HEK293T (cell line): ENCODE measurements around the gene INHBA.

Source experiments
- CTCF ChIA-PET: fragments of 350-600 bp; formaldehyde crosslinking; extraction: SDS; loops from one replicate; lab custom pipeline; 2021; ENCODE audit warnings: antibody characterized with exemption, inconsistent platforms; lab: Yijun Ruan, JAX
- POLR2A ChIA-PET: fragments of 350-600 bp; formaldehyde crosslinking; extraction: SDS; loops from one replicate; lab custom pipeline; 2020; ENCODE audit warnings: antibody characterized with exemption, inconsistent platforms; lab: Yijun Ruan, JAX
- DNase-seq: peaks from one replicate; pipeline ENCODE4 v3.0.0; 2012; ENCODE audit warnings: mixed read lengths; ENCODE audit errors: extremely low spot score
- ARNT ChIP-seq: fragments of 450-650 bp; IDR thresholded peaks from 2 replicates; pipeline ENCODE4 v1.6.1; 2017; ENCODE audit warnings: mild to moderate bottlenecking
- BHLHE40 ChIP-seq: fragments of 450-650 bp; IDR thresholded peaks from 2 replicates; pipeline ENCODE4 v1.6.1; 2016; ENCODE audit warnings: mild to moderate bottlenecking, moderate library complexity, borderline replicate concordance
- CTBP1 ChIP-seq: fragments of 450-650 bp; IDR thresholded peaks from 2 replicates; pipeline ENCODE4 v1.6.1; 2016; ENCODE audit warnings: borderline replicate concordance
- ELF4 ChIP-seq: fragments of 450-650 bp; IDR thresholded peaks from 2 replicates; pipeline ENCODE4 v1.6.1; 2017; ENCODE audit warnings: antibody characterized with exemption
- FOXA1 ChIP-seq: fragments of 450-650 bp; IDR thresholded peaks from 2 replicates; pipeline ENCODE4 v1.6.1; 2016; ENCODE audit warnings: mild to moderate bottlenecking
- FOXK2 ChIP-seq: fragments of 450-650 bp; IDR thresholded peaks from 2 replicates; pipeline ENCODE4 v1.6.1; 2016; ENCODE audit warnings: mild to moderate bottlenecking
- FOXM1 ChIP-seq: fragments of 450-650 bp; IDR thresholded peaks from 2 replicates; pipeline ENCODE4 v1.6.1; 2017; ENCODE audit warnings: mild to moderate bottlenecking, borderline replicate concordance
- HDGF ChIP-seq: fragments of 450-650 bp; IDR thresholded peaks from 2 replicates; pipeline ENCODE4 v1.6.1; 2017; ENCODE audit warnings: antibody characterized with exemption, borderline replicate concordance
- L3MBTL2 ChIP-seq: fragments of 450-650 bp; conservative IDR thresholded peaks from 2 replicates; pipeline ENCODE4 v1.6.1; 2016; ENCODE audit warnings: mild to moderate bottlenecking
- LEF1 ChIP-seq: fragments of 450-650 bp; IDR thresholded peaks from 2 replicates; pipeline ENCODE4 v1.6.1; 2017; ENCODE audit warnings: mild to moderate bottlenecking, borderline replicate concordance
- NFRKB ChIP-seq: fragments of 450-650 bp; IDR thresholded peaks from 2 replicates; pipeline ENCODE4 v1.6.1; 2016; ENCODE audit warnings: mild to moderate bottlenecking, moderate library complexity
- SP1 ChIP-seq: fragments of 450-650 bp; IDR thresholded peaks from 2 replicates; pipeline ENCODE4 v1.6.1; 2017
- SUZ12 ChIP-seq: fragments of 450-650 bp; IDR thresholded peaks from 2 replicates; pipeline ENCODE4 v1.6.1; 2016; ENCODE audit warnings: mild to moderate bottlenecking
- TARDBP ChIP-seq: fragments of 450-650 bp; IDR thresholded peaks from 2 replicates; pipeline ENCODE4 v1.6.1; 2016
- ZNF384 ChIP-seq: fragments of 450-650 bp; IDR thresholded peaks from 2 replicates; pipeline ENCODE4 v1.6.1; 2016
- TF ChIP-seq, protein P1 (sequence below): fragments of 450-650 bp; IDR thresholded peaks from 2 replicates; pipeline ENCODE4 v1.6.1; 2016

The INHBA gene

DNA sequence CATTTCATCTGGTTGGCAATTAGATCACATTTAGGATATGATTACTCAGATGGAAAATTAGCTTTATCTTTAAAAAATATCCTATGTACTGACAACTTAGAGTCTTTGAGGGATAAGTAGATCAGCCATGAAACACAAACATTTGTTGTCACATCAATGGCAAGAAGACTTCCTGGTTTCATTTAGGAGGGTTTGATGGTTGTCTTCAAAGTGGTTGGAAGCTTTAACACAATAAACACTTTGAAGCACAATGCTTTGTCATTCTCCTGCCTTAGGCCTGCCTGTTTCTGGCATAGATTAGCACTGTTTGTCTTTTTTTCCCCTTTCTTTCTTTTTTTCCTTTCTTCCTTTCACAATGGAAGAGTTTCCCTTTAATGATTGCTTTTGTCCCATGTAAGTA, 20.5 kb downstream of the INHBA start:
- POLR2A ChIA-PET, result no interaction called here
- DNase-seq, result no peak
- TF ChIP-seq, protein P1, sequence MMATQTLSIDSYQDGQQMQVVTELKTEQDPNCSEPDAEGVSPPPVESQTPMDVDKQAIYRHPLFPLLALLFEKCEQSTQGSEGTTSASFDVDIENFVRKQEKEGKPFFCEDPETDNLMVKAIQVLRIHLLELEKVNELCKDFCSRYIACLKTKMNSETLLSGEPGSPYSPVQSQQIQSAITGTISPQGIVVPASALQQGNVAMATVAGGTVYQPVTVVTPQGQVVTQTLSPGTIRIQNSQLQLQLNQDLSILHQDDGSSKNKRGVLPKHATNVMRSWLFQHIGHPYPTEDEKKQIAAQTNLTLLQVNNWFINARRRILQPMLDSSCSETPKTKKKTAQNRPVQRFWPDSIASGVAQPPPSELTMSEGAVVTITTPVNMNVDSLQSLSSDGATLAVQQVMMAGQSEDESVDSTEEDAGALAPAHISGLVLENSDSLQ, result no peak
- no peak for TF ChIP-seq L3MBTL2
- CTCF ChIA-PET, result no interaction called here

DNA sequence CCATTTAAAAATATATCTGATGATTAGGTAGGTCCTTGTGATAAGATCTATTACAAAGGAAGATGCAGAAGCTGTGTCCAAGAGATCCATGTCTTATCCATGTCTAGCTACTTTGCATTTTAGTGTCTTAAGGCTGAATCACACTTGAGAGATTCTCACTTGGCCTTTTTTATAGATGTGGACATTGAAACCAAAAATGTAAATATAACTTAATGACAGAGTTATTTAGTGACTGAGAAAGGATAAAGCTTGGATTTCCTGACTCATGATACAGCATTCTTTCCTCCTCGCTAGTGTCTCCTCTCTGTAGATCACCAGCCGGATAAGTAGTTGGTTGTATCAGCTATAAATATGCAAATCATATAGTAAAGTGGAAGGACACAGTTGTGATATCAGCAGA, 23.3 kb downstream of the INHBA start:
- POLR2A ChIA-PET, result no interaction called here
- CTCF ChIA-PET, result no interaction called here
- TF ChIP-seq FOXK2 (no peak), NFRKB (no peak), CTBP1 (no peak), FOXA1 (no peak), SUZ12 (no peak), LEF1 (no peak), TARDBP (no peak), BHLHE40 (no peak), SP1 (no peak), HDGF (no peak), ELF4 (no peak), ZNF384 (no peak)
- TF ChIP-seq, protein P1, result no peak
- DNase-seq, result no peak

DNA sequence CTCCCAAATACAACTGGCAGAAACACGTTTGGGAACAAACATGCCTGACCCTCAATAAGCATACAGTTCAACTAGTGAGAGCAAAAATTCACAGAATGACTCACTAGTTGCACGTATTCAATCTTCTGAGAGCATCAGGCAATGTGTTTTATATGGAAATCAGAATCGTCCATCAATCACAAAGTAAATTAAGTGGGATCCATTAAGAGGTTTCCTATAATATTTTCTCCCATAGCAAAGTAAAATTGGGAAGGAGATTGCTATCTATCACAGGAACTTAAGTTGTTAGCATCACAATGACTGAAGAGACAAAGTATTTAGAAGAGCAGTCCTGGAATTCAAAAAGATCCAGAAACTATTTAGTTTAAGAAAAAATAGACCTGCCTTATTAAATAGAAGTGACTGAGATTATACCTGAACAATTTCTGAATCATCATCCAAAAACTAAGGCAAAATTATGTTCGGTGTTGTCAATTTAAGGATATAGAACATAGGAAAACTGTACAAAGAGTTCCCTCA, 28.3 kb downstream of the INHBA start:
- POLR2A ChIA-PET, result no interaction called here
- no peak for DNase-seq
- TF ChIP-seq BHLHE40 (no peak), FOXK2 (no peak), SUZ12 (no peak), CTBP1 (no peak), FOXA1 (no peak), ZNF384 (no peak), ARNT (no peak), TARDBP (no peak), ELF4 (no peak), SP1 (no peak), LEF1 (no peak), FOXM1 (no peak), L3MBTL2 (no peak), NFRKB (no peak), HDGF (no peak)
- TF ChIP-seq, protein P1, result no peak
- CTCF ChIA-PET, result no interaction called here

DNA sequence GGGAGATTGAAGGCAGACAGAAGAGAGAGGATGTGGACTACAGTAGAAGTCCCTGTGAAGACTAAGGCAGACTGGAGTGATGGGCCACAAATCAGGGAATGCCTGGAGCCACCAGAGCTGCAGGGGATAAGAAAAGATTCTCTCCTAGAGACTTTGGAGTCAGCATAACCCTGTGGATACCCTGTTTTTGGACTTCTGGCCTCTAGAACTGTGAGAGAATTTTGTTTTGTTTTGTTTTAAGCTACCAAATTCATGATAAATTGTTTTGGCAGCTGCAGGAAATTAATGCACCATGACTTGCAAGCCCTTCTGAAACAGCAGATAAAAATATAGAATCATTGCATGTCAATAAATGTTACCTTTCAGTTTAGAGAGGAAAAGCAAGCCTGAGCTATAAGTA, 41.3 kb downstream of the INHBA start:
- no peak for TF ChIP-seq LEF1
- TF ChIP-seq, protein P1, result no peak
- DNase-seq, result no peak
- ChIA-PET CTCF (no interaction called here), POLR2A (no interaction called here)

DNA sequence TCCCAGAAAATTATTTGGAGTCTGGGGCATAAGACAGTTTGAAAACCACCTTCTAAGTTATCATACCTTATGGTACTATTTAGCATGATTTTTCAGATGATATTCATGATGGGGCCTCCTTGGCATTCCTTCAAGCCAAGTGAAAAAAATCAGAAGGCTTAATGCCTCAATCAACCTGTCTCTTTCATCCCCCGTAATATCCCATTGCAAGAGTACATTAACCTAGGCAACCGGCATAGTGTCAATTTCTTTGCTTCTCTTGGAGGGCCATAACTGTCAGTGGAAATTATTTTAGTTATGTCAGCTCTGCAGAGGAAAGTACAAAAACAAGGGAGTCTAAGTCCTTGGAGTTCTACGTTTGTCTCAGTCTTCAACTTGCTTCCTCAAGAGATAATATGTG, 43.4 kb downstream of the INHBA start:
- ChIA-PET CTCF (interaction anchor here (0.8 kb wide), 1 partner anchor 46 kb away, joined by 3 read pairs; no protein-coding TSS in a partner anchor), POLR2A (no interaction called here)
- TF ChIP-seq, protein P1, result no peak
- TF ChIP-seq BHLHE40 (no peak), FOXK2 (no peak), TARDBP (no peak), SUZ12 (no peak), FOXM1 (no peak), FOXA1 (no peak), NFRKB (no peak), ZNF384 (no peak), ARNT (no peak), L3MBTL2 (no peak), CTBP1 (no peak), ELF4 (no peak), SP1 (no peak), HDGF (no peak), LEF1 (no peak)
- DNase-seq, result no peak

DNA sequence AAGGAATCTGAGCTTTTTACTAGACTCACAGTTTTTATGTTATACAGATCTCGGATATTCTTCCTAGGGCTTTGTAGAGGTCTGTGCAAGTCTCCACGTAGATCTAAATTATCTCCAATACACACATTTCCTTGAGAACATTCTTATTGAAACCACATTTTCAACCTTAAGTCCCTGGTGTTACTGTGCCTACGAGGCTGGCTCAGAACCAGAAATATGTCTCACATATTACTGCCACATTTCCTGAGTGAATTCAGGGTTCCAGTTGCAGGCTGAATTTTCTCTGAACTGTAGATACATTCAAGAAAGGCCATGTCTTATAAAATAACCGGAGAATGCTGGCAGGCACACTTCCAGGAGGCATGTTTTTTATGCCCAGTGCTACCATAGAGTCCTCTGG, 46.5 kb downstream of the INHBA start:
- CTCF ChIA-PET, result no interaction called here
- POLR2A ChIA-PET, result no interaction called here
- TF ChIP-seq SUZ12, result no peak
- TF ChIP-seq LEF1, result no peak
- TF ChIP-seq NFRKB, result no peak
- TF ChIP-seq L3MBTL2, result no peak
- no peak for TF ChIP-seq FOXM1
- TF ChIP-seq SP1, result no peak
- TF ChIP-seq BHLHE40, result no peak
- TF ChIP-seq, protein P1, result no peak
- no peak for TF ChIP-seq FOXK2
- no peak for TF ChIP-seq HDGF
- TF ChIP-seq ARNT, result no peak
- TF ChIP-seq ELF4, result no peak
- no peak for TF ChIP-seq FOXA1
- no peak for TF ChIP-seq CTBP1
- no peak for TF ChIP-seq ZNF384
- TF ChIP-seq TARDBP, result no peak
- no peak for DNase-seq
